Measurements from ENCODE around the gene TGM2.

Gene TGM2

GRCh38 chr20:38129893-38130609, 35.0 kb downstream of the TGM2 start:
- peak; percentile 19 for DNase-seq

- peak; percentile 8 for DNase-seq
Measured at GRCh38 chr20:38129248-38129865, 35.7 kb downstream of the TGM2 start.

GRCh38 chr20:38128691-38129090, 36.4 kb downstream of the TGM2 start:
- peak; percentile 3 for DNase-seq

GRCh38 chr20:38127920-38128528, 37.0 kb downstream of the TGM2 start:
- no peak for DNase-seq

- peak; percentile 41 for DNase-seq
Measured at GRCh38 chr20:38126932-38127621, 38.0 kb downstream of the TGM2 start.

- DNase-seq = peak; percentile 17
Measured at GRCh38 chr20:38126146-38126921, 38.7 kb downstream of the TGM2 start.

- peak; percentile 67 for DNase-seq
Measured at GRCh38 chr20:38125157-38126056, 39.7 kb downstream of the TGM2 start.

- no peak for DNase-seq
Measured at GRCh38 chr20:38123021-38123587, 42.0 kb downstream of the TGM2 start.

GRCh38 chr20:38121741-38122140, 43.3 kb downstream of the TGM2 start:
- no peak for DNase-seq

- no peak for DNase-seq
Measured at GRCh38 chr20:38120625-38120988, 44.5 kb downstream of the TGM2 start.

- no peak for DNase-seq
Measured at GRCh38 chr20:38119446-38119845, 45.6 kb downstream of the TGM2 start.

GRCh38 chr20:38117635-38118034, 47.4 kb downstream of the TGM2 start:
- no peak for DNase-seq

- no peak for DNase-seq
Measured at GRCh38 chr20:38117205-38117604, 47.9 kb downstream of the TGM2 start.

- no peak for DNase-seq
Measured at GRCh38 chr20:38116409-38117165, 48.5 kb downstream of the TGM2 start.

- DNase-seq = no peak
Measured at GRCh38 chr20:38115896-38116295, 49.2 kb downstream of the TGM2 start.

GRCh38 chr20:38115205-38115604, 49.9 kb downstream of the TGM2 start:
- no peak for DNase-seq

- DNase-seq = no peak
Measured at GRCh38 chr20:38114353-38114791, 50.7 kb downstream of the TGM2 start.

- DNase-seq = peak; percentile 47
Measured at GRCh38 chr20:38113401-38114325, 51.4 kb downstream of the TGM2 start.

GRCh38 chr20:38112930-38113294, 52.2 kb downstream of the TGM2 start:
- DNase-seq = no peak
